Measurements from ENCODE around the gene NPY5R.

NPY5R gene

DNA sequence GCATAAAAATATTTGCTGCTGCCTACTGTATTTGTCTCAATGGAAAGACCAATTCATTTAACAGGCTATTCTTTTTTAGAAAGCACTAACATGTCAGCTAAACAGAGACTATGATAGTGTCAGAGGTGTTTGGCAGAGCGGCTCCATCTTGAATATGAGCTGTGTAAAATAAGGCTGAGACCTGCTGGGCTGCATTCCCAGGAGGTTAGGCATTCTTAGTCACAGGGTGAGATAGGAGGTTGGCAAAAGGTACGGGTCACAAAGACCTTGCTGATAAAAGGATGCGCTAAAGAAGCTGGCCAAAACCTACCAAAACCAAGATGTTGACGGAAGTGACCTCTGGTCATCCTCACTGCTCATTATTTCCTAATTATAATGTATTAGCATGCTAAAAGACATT is 41.8 kb downstream of the NPY5R start:
- no peak for DNase-seq

DNA sequence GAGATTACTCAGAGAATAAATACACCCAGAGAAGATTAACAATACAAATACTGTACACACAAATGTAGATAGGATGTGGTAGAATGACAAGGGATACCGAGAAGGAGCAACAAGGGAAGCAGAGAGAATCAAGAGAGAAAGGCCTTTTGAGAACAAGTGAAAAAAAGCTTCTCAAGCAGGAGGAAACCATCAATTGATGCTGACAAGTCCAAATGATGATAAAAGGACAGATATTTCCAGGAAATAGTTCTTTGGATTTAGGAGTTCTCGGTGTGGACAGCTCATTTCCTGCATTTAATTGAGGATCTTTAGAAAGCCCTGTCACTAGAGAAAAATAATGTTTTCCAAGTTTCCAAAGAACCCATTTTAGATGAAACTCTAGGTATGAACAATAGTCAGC is 48.1 kb downstream of the NPY5R start:
- DNase-seq, result no peak

GRCh38 chr4:163392328-163392727 is 48.6 kb downstream of the NPY5R start:
- DNase-seq, result no peak

GRCh38 chr4:163393471-163393870 is 49.8 kb downstream of the NPY5R start:
- no peak for DNase-seq

DNA sequence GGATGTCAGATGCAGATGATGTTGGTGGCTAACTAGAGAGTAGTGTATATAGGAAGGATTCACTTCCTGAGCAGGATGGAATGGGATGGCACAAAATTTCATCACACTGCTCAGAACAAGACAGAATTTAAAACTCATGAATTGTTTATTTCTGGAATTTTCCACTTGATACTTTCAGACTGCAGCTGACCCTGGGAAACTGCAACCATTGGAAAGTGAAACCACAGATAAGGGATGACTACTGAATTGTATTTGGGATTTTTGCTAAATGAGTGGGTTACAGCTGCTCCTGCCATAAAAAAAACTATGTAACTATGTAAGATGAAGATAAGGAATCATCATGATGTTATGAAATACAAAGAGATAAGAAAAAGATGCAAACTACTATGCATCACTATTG is 51.4 kb downstream of the NPY5R start:
- no peak for DNase-seq

- no peak for DNase-seq
Observed at GRCh38 chr4:163395758-163396157, 52.1 kb downstream of the NPY5R start.

DNA sequence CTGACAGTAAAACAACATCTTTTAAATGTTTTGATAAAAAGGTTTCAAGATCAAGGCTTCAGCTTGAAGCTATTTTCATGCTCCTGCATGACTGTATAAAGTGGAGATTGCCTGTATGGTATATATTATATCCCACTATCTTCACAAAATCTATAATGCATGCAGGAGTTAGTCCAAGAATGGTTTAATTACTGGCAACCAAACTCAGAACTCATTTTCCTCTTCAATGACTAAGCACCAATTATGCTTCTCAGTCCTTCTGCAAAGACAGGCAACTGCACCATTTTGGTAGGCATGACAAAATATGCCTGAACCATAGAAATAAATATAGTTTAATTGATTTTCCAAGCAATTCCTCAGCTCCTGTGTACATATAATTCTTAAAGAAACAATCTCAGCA is 54.5 kb downstream of the NPY5R start:
- DNase-seq, result no peak

- DNase-seq, result no peak
Observed at GRCh38 chr4:163400911-163401310, 57.2 kb downstream of the NPY5R start.
